NCI-H1048 (cell line): ENCODE measurements around the gene TSPAN9.

ENCODE experiments used
- DNase-seq: peaks from one replicate; lab custom pipeline; 2025; lab: John Stamatoyannopoulos, UW

TSPAN9 gene, protein sequence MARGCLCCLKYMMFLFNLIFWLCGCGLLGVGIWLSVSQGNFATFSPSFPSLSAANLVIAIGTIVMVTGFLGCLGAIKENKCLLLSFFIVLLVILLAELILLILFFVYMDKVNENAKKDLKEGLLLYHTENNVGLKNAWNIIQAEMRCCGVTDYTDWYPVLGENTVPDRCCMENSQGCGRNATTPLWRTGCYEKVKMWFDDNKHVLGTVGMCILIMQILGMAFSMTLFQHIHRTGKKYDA

DNA sequence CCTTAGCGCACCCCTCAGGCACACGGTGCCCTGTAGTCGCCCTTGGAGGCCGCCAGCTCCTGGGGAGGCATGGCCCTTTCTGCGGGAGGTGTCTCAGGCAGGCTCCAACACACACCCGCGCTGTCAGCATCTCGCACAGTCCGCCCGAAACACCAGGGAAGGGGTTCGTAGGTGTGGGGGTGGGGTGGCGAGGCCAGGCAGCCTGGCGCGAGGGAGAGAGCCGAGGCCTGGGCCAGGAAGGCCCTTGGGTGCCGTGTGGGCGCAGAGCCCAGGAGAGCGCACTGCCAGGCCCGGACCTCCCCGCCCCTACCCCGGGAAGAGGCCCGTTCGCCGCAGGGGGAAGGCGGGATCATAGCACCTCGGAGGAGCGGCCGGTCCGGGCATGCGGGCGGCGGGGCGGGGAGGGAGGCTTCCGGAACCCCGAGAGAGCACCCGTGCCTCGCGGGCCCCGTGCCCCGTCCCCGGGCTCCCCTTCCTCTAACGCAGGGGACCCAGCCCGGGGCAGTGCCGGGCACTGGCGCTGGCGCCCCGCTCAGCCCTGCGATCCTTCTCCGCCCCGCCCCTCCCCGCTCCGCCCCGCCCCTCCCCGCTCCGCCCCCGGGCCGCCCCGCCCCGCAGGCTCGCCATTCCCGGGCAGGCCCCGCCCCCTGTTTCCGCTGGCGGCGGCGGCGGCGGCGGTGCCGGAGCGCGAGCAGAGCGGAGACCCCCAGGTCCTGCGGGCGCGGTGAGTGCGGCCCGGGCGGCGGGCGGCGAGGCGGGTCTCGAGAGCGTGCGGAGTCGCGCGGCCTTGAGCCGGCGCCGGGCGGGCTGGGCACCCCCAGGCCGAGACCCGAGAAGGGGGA is at the start of gene TSPAN9:
Gene TSPAN9, plus strand, starts transcription at position 650 of the 842 bp plus-strand sequence. CDS start 123,815 bp downstream, outside the sequence.
- DNase-seq: peak; percentile 23

DNA sequence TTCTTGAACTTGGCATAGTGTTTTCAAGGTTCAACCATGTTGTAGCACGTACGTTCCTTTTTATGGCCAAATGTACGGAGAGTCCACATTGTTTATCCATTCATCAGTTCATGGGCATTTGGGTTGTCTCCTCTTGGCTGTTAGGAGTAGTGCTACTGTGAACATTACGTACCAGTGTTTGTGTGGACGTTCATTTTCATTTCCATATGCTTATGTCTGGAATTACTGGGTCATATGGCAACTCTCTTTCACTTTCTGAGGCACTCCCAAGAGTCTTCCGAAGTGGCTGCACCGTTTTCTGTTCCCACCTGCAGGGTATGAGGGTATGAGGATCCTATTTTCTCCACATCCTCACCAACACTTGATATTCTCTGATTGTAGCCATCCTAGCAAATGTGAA is 49.1 kb upstream of the TSPAN9 start:
- no peak for DNase-seq

DNA sequence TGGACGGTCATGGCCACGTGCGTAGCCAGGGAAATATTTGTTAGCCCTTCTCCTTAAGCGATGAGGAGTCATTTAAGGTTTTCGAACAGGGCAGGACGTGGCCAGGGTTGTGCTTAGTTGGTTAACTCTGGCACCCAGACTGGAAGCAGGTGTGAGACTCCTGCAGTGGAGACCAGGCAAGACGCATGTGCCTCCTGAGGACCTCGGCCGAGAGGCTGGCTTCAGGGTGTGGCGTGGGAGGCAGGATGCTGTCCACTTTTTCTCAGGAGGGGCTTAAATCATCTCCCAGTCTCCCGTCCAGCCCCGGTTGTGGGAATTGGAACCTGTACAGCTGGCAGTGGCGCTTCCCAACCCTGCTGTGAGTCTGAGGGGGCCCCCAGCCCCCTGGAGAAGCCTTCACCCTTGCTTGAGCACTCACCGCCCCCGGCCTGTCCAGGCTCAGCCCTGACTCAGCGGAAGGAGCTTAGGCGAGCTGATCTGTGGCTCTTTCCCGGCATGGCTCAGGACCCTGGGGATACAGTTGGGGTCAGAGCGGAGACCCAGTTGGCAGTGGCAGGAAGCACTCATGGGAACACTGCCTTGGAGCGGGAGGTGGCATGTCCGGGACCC is 46.3 kb upstream of the TSPAN9 start:
- DNase-seq: no peak

DNA sequence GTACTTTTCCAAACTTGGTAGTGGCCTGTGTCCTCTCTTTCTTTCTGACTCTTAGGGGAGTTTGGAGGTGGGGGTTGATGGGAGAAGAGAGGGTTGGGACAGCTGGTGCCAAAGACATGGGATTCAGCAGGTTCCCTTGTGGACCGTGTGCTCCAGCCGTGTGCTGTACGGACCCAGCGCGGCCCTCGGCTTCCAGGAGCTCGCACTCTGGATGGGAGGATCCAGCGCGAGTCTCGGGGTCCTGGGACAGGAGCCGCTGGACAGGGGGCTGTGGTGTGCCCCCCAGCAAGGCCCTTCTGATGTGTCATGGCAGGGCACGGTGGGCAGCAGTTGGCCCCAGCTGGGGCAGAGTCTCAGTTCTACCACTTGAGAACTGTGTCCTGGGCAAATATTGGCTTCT is 45.0 kb upstream of the TSPAN9 start:
- no peak for DNase-seq

DNA sequence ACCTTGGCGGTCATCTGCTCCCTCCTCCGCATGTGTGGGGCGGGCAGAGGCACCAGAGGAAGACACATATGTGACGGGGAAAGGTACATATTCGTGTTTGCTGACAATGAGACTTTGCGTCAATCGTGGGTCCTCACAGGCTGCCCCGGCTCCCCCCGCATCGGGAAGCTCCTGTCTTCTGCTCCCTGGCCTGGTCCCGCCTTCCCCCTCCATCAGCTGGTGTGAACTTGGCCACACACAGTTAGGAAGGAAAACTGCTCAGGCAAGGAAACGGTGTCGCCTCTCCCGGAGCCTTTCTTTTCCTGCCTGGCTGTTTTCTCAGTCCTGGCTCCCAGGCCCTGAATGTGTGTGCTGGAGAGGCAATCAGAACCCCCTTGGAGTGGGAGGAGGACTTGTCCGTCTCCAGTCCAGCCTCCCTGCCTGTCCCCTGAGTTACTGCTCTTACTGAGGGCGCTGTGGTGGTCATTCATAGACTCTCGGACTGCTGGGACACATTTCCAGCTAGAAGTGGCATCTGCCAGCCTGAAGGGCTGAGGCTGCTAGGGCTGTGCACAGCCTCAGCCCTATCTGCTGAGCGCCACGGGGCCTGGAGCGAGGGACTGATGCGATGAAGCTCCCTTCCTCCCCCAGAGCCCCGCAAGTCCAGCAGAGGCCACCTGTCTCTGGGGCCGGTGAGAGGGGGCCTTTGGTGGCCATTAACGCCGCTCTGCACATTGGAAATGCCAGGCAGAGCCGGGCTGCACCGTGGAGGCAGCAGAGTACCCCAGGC is 44.2 kb upstream of the TSPAN9 start:
- no peak for DNase-seq

DNA sequence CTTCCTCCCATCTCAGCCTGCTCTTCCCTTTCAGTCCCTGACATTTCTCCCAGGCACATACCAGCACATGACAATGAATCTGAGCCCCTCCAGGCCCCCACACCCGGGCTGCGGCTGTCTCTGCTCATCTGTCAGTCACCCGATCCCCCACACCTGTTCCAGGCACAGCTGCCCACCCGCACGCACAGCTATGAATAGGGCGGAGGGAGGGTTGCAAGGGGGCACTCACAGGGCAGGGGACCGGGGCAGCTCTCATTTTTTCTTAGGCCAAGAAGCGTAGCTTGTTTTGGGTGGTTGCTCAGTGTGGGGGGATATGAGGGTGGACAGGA is 43.7 kb upstream of the TSPAN9 start:
- no peak for DNase-seq

DNA sequence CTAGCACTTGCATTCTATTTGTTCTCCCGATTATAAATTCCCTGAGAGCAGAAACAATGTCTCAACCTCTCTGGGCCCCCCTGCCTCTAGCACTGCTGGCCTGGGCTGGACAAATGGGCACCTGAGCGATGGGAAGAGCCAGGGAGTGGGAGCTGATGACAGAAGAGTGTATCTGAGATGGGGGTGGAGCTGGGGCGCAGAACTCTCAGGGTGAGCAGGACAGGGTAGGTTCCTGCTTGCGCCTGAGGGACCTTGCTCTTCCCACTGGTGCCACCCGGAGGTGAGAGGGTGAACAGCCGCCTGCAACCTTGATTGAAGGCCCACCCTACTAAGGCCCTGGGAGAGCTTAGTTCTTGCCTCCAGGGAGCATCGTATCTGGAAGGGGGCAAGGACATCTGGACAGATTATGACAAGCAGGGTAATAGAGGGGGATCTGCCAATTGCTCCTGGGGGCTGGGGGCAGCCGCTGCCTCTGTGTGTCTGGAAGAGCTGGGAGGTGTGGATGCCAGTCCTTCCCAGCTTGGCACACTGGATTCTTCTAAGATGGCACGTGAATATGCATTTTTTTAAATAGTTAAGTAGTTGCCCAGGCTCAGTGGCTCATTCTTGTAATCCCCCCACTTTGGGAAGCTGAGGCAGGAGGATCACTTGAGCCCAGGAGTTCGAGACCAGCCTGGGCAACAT is 43.0 kb upstream of the TSPAN9 start:
- no peak for DNase-seq

DNA sequence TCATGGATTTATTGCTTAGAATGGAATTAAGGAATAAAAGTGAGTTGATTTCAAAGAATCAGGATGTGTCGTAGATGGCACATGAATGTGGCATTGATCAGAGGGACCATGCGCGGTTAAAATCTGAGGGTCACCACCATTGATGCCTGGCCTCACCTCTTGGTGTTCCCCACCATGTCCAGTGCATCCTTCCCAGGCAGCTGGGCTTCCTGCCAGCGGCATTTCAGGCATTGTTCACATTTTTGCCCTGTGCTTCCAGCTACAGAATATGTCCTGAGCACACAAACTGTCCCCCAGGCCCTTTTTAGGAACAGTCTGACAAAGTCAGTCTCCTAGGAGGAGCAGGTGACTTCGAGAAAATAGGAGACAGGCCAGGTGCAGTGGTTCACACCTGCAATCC is 42.0 kb upstream of the TSPAN9 start:
- no peak for DNase-seq

DNA sequence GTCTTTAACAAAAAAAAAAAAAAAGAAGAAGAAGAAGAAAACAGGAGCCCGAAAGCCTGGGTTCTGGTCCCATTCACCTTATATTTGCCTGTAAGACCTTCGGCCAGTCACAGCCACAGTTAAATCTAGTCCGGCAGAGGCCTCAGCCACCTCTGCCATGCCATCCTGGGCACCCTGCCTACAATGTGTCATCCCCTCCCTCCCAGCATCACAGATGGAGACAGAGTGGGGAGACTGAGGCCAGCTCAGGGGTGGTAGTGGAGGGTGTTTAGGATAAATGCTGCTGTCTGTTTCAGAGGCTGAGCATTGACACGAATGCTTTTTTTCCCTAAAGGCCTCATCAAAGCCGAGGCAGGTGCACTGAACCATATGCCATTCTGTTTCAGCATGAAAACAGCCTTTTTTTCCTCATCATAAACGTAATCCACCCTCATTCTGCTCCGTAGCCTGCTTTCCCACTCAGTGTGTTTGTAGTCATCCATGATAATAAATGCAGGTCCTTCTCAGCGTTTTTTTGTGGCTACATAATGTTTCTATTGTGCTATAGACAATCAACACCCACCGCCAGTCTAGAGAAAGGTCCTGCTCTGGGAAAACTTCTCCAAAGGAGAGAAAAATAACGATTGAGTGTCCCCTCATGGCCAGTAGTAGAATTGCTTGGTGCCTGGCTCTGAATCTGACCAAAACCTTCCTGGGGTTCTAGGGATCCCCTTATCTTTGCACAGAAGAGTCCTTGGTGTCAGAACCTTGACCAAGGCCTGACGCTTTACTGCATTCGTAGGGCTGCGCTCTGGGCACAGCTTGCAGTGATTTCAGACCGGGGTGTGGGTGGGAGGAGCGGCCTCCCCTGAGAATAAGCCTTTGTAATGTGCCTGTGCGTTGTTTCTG is 41.1 kb upstream of the TSPAN9 start:
- DNase-seq: no peak

DNA sequence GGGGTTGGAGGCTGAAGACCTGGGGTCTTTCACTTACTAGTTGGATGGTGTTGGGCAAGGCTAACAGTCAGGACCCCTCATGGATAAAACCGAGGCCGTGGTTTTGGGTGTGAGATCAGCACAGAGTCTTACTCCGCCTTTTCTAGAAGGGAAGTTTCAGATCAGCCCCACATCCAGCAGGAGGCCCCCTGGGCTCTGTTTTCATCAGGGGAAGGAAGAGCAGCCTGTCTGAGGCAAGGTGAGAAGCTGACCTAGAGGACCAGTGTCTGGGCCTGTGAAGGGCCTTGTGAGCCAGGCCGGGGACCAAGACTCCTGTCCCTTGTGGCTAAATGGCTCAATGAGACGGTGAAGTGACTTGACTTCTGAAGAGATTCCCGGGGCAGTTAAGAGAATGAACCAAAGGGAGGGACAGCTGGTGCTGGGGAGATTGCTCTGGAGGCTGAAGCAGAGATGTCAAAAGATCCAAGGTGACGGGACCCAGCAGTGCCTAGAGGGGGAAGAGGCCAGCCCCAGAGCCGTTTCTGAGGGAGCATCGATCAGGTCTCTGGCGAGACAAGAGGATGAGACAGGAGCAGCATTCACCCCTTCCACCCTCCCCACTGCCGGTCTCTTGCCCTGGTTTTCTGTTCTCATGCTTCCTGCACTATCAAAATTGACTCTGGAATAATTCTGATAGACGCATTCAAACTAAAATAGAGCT is 40.1 kb upstream of the TSPAN9 start:
- no peak for DNase-seq

DNA sequence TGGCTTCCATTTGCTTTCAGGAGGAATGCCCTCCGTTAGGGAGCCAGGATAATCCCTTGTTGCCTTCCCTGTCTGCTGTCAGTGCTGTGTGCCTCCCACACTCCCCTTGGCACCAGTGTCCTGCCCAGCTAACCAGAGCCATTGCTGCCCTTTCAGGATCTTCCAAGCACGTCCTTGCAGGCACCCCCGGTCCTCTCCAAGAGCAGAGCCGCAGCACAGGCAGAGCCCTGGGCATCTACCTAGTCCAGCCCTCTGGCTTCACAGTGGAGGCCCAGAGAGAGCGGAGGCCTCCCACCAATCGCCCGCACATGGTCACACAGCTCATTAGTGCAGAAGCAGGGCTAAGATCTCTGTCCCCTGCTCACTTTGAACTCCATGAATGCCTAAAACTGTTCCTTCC is 39.0 kb upstream of the TSPAN9 start:
- no peak for DNase-seq

DNA sequence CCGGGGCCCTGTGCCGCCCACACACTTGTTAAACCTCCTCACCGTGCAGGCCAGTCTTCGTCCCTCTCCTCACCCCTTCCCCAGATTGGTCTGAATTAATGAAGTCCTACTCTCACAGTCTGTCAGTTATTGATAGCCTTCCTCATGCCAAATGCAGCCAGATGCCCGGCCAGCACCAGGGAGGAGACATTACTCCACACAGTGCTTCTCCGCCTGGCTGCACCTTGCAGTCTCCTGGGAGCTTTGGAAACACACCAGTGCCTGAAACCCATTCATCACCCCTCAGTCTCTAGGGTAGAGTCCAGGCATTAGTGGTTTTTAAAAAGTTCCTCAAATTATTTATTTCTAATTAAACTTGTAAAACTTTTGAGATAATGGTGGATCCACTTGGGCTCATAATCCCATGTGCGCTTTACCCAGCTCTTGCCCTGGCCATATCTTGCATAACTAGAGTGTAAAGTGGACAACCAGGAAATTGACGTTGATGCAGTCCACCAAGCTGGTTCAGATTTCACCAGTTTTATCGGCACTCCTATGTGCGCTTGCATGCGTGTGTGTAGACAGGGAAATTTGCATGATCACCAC is 38.2 kb upstream of the TSPAN9 start:
- no peak for DNase-seq

DNA sequence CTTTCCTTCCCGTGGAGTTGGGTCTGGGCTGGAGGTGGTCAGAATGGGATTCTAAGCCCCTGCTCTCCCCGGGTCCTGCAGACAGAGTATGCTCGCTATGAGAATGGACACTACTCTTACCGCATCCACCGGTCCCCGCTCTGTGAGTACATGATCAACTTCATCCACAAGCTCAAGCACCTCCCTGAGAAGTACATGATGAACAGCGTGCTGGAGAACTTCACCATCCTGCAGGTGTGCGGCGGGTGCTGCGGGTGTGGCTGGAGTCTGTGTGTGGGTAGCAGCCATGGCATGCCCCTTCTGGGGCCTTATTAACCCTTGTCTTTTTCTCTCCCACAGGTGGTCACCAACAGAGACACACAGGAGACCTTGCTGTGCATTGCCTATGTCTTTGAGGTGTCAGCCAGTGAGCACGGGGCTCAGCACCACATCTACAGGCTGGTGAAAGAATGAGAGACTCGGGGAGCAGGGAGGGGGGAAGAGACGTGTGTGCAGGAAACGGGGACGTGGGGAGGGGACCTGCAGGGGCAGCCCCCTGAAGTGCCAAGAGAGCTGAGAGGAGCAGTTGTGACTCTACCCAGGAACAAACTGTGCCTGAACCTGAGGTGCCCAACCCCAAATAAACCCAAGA is 37.0 kb upstream of the TSPAN9 start:
- DNase-seq: no peak

DNA sequence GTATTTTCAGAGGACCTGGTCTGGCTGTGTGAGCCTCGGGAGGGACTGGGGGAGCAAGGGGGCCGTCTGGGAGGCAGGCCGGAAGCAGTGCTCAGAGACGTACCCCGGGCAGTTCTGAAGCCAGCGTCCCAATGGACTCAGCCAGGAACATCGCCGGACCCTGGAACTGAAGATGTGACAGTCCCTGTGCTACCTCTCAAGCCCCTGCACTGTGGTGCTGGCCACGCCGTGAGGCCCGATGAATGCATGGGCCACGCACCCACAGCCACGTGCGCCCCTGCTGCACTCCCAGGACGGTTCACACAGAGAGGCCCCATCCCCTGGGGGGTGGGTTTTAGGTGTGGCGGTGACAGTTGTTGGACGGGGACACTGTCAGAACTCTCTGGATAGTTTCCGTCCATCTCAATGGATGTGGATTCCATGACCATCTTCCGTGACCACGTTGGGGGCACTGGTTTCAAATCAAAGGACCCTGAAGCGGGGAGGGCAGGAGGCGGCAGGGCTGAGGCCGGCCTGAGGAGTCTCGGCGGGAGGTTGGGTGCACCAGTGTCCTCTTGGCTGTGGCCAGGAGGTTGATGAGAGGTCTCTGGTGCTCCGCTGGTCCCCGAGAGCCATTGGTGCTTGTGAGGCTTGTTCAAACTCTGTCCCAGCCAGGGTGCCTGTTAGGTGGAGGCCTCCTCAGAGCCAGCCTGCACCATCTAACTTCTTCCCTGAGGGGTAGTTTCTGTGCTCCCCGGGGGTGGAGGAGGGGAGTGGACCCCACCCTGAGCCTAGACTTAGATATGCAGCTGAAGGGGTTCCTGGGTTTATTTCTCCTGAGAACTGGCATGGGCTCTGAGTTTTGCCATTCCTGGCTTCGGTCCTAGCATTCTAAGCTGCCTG is 36.3 kb upstream of the TSPAN9 start:
- no peak for DNase-seq

DNA sequence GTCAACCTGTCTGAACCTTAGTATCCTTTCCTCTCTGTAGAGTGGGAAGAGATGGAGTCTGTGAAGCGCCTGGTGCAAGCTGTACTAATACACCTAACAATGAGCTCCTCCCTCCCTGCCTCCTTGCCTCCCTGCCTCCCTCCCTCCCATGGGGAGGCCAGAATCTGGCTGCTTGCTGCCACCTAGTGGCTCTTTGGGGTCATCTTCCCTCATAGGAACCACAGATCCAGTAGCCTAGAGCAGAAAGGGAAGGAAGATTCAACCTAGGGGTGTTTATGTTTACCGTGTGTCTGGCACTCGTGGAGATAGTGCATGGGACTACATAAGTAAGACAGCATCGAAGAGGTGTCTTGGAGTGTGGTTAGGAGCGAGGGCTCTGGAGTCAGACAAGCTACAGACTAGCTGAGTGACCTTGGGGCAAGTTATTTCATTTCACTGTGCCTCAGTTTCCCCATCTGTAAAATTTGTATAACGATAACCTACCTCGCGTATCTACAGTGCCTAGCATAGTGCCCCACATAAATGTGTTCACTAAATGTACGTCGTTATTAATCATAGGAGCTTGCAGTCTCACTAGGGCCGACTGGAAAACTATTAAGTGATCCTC is 35.5 kb upstream of the TSPAN9 start:
- peak; percentile 34 for DNase-seq

DNA sequence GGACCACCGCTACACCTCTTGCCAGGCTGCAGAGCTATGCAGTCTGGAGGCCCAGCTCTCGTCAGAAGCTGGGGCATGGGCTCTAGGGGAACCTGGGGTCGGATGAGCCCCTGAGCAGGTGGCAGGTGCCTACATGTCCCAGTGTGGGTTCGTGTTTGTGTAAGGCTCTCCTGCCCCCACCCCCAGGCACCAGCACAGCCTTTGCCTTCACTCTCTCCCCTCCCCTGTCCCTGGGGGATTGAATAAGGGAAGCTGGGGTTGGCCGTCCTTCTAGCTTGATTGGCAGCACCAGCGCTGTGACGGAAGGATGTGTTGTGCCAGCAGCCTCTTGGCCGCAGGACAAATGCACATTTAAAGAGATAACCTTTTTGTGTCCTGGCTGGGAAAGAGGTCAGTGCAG is 34.8 kb upstream of the TSPAN9 start:
- no peak for DNase-seq

DNA sequence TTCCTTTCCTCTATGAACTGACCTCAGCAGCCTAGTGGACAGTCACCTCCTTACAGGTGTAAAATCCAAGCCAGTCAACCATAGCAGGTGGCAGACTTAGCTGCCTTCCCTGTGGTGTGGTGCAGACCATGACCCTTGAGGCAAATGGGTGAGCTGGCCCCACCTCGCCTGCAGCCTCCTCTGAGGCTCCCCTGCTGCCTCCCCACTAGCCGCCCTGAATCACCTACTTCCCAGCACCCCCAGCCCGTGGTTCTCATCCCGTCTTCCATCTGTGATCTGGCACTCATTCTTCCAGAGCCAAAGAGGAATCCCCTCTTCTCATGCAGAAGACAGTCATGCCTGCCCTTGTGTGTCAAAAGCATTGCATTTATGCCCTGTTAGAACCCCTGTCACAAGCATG is 34.4 kb upstream of the TSPAN9 start:
- no peak for DNase-seq

DNA sequence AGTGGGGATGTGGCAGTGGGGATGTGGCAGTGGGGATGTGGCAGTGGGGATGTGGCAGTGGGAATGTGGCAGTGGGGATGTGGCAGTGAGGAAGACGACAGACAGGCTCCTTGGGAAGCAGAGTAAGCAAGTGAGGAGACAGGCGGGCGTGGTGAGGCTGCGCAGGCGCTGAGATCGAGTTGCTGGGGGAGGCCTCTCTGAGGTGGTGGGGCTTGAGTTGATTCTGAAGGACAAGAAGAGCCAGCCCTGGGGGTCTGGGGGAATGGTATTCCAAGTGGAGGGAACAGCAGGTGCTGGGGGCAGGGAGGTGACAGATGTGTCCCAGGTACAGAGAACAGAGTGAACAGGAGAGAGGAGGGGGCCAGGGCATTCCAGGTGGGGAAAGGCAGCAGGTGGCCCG is 33.8 kb upstream of the TSPAN9 start:
- DNase-seq: no peak
